ENCODE measurements around the gene FBXW2. TPM values are rescaled to one million over a fixed set of nuclear protein-coding genes. Genes with fewer than 3 reads are reported as not detected.

The FBXW2 gene
- total RNA-seq, 1 donor: 36.9 TPM

DNA sequence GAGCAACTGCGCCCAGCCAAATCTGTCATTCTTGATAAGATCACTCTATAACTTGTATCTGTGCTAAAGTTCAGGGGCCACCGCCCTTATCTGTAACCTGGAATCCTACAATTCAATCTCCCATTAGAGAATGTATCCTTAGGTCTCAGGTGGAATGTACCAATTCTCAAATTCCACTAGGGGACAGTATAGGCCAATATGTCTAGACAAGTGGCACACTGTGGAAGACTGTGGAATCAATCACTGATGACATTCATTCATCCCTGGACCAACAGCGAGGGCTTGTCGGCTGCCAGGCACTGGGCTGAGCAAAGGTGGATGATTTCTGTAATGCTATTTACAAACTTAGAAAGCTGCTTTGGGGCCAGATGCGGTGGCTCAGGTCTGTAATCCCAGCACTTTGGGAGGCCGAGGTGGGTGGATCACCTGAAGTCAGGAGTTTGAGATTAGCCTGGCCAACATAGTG lies 50.2 kb downstream of the FBXW2 start:
- DNase-seq (ENCODE audit: insufficient read length, low spot score, missing footprints): peak; percentile 89
- H3K9me3 ChIP-seq (ENCODE audit: low read depth, low read length): no peaks in the 10 kb centered on the region
- H3K4me3 ChIP-seq (ENCODE audit: insufficient read depth, low read length): no peak overlapping the region
- no peaks in the 10 kb centered on the region for H3K27me3 ChIP-seq (ENCODE audit: insufficient read depth, low read length)
- TF ChIP-seq, protein P1, sequence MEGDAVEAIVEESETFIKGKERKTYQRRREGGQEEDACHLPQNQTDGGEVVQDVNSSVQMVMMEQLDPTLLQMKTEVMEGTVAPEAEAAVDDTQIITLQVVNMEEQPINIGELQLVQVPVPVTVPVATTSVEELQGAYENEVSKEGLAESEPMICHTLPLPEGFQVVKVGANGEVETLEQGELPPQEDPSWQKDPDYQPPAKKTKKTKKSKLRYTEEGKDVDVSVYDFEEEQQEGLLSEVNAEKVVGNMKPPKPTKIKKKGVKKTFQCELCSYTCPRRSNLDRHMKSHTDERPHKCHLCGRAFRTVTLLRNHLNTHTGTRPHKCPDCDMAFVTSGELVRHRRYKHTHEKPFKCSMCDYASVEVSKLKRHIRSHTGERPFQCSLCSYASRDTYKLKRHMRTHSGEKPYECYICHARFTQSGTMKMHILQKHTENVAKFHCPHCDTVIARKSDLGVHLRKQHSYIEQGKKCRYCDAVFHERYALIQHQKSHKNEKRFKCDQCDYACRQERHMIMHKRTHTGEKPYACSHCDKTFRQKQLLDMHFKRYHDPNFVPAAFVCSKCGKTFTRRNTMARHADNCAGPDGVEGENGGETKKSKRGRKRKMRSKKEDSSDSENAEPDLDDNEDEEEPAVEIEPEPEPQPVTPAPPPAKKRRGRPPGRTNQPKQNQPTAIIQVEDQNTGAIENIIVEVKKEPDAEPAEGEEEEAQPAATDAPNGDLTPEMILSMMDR (IDR thresholded peaks at IDR 0.05; ENCODE audit: extremely low read depth, low read depth, low read length): peak; percentile 74
- H3K36me3 ChIP-seq (ENCODE audit: insufficient read depth, low read length): no peaks in the 10 kb centered on the region
- no peaks in the 10 kb centered on the region for H3K79me2 ChIP-seq (ENCODE audit: insufficient read depth, low read length)
- no peaks in the 10 kb centered on the region for H3K4me1 ChIP-seq (ENCODE audit: insufficient read depth, low read length)
- H3K4me2 ChIP-seq (ENCODE audit: insufficient read depth, low read length): no peak overlapping the region
- H2AFZ ChIP-seq (ENCODE audit: low read length): no peak overlapping the region
- no peak overlapping the region for H3K27ac ChIP-seq (ENCODE audit: low read depth, low read length)
- H4K20me1 ChIP-seq (ENCODE audit: insufficient read depth, low read length): no peaks in the 10 kb centered on the region

- Histone ChIP-seq H3K36me3 (ENCODE audit: insufficient read depth, low read length) (no peaks in the 10 kb centered on the region), H4K20me1 (ENCODE audit: insufficient read depth, low read length) (no peaks in the 10 kb centered on the region), H3K79me2 (ENCODE audit: insufficient read depth, low read length) (no peaks in the 10 kb centered on the region), H3K9me3 (ENCODE audit: low read depth, low read length) (no peaks in the 10 kb centered on the region), H3K27ac (ENCODE audit: low read depth, low read length) (no peak overlapping the region), H2AFZ (ENCODE audit: low read length) (no peak overlapping the region), H3K27me3 (ENCODE audit: insufficient read depth, low read length) (no peaks in the 10 kb centered on the region), H3K4me3 (ENCODE audit: insufficient read depth, low read length) (no peak overlapping the region), H3K4me1 (ENCODE audit: insufficient read depth, low read length) (no peaks in the 10 kb centered on the region), H3K4me2 (ENCODE audit: insufficient read depth, low read length) (no peak overlapping the region)
- DNase-seq (ENCODE audit: insufficient read length, low spot score, missing footprints): no peak
- TF ChIP-seq, protein P1 (IDR thresholded peaks at IDR 0.05; ENCODE audit: extremely low read depth, low read depth, low read length): no peak
These were observed 51.5 kb downstream of the FBXW2 start for GRCh38 chr9:120741701-120742100.

DNA sequence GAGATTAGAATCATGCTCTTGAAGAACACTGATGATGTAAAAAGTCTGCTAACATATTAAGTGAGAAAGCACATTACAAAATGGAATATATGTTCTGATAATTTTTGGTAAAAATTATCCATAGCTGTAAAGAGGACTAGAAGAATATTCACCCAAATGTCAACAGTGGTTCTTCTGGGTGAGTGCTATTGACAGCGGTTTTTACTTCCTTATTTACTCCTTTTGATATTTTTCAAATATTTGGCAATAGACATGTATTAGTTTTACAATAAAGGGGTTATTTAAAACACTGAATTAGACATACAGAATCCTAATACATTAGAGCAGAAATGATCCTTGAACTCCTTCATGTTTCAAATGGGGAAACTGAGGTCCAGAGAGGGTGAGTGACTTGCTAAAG lies 52.0 kb downstream of the FBXW2 start:
- Histone ChIP-seq H3K27me3 (ENCODE audit: insufficient read depth, low read length) (no peaks in the 10 kb centered on the region), H3K27ac (ENCODE audit: low read depth, low read length) (no peak overlapping the region), H3K36me3 (ENCODE audit: insufficient read depth, low read length) (no peaks in the 10 kb centered on the region), H3K4me1 (ENCODE audit: insufficient read depth, low read length) (no peaks in the 10 kb centered on the region), H4K20me1 (ENCODE audit: insufficient read depth, low read length) (no peaks in the 10 kb centered on the region), H3K4me3 (ENCODE audit: insufficient read depth, low read length) (no peak overlapping the region), H3K4me2 (ENCODE audit: insufficient read depth, low read length) (no peak overlapping the region), H3K79me2 (ENCODE audit: insufficient read depth, low read length) (no peaks in the 10 kb centered on the region), H2AFZ (ENCODE audit: low read length) (no peak overlapping the region), H3K9me3 (ENCODE audit: low read depth, low read length) (no peaks in the 10 kb centered on the region)
- TF ChIP-seq, protein P1 (IDR thresholded peaks at IDR 0.05; ENCODE audit: extremely low read depth, low read depth, low read length): no peak
- DNase-seq (ENCODE audit: insufficient read length, low spot score, missing footprints): no peak

GRCh38 chr9:120740132-120740531 lies 53.1 kb downstream of the FBXW2 start:
- peak; percentile 44 for DNase-seq (ENCODE audit: insufficient read length, low spot score, missing footprints)
- no peaks in the 10 kb centered on the region for H3K9me3 ChIP-seq (ENCODE audit: low read depth, low read length)
- H3K79me2 ChIP-seq (ENCODE audit: insufficient read depth, low read length): no peaks in the 10 kb centered on the region
- no peak overlapping the region for H3K4me2 ChIP-seq (ENCODE audit: insufficient read depth, low read length)
- no peaks in the 10 kb centered on the region for H4K20me1 ChIP-seq (ENCODE audit: insufficient read depth, low read length)
- TF ChIP-seq, protein P1 (IDR thresholded peaks at IDR 0.05; ENCODE audit: extremely low read depth, low read depth, low read length): no peak
- no peaks in the 10 kb centered on the region for H3K27me3 ChIP-seq (ENCODE audit: insufficient read depth, low read length)
- H3K4me3 ChIP-seq (ENCODE audit: insufficient read depth, low read length): no peak overlapping the region
- no peak overlapping the region for H2AFZ ChIP-seq (ENCODE audit: low read length)
- H3K36me3 ChIP-seq (ENCODE audit: insufficient read depth, low read length): no peaks in the 10 kb centered on the region
- H3K27ac ChIP-seq (ENCODE audit: low read depth, low read length): no peak overlapping the region
- no peaks in the 10 kb centered on the region for H3K4me1 ChIP-seq (ENCODE audit: insufficient read depth, low read length)
